ENCODE data around the gene ZCCHC14.

ZCCHC14 gene

DNA sequence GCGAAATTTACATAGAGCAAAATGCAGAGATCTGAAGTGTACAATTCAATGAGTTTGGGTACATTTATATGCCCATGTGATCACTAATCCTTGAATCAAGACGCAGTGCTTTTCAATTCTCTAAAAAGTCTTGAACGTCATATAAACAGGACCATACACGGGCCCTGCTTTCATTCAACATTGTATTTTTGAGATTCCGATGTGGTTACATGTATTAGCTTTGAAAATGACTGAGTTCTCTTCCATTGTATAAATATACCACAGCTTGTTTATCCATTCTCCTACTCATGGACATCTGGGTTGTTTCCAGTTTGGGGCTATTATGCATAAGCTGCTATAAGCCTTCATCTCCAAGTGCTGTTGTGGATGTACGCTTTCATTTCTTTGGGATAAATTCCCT lies 45.5 kb downstream of the ZCCHC14 start:
- Histone ChIP-seq H3K27me3 (ENCODE audit: control insufficient read depth, low read length) (no peaks in the 10 kb centered on the region), H3K4me2 (ENCODE audit: low read length) (no peak overlapping the region), H4K20me1 (ENCODE audit: control insufficient read depth, insufficient read depth, low read depth, low read length) (no peaks in the 10 kb centered on the region), H3K27ac (ENCODE audit: low read depth, low read length) (no peak overlapping the region), H3K4me3 (ENCODE audit: low read length) (no peak overlapping the region), H3K36me3 (ENCODE audit: control insufficient read depth, low read length) (no peaks in the 10 kb centered on the region), H3F3A (ENCODE audit: control insufficient read depth, insufficient read depth) (no peaks in the 10 kb centered on the region), H3K4me1 (ENCODE audit: control insufficient read depth, low read length) (no peaks in the 10 kb centered on the region), H3K79me2 (ENCODE audit: control insufficient read depth, low read length) (no peaks in the 10 kb centered on the region), H3K9me2 (replicated peaks; ENCODE audit: control insufficient read depth, low read length) (no peaks in the 10 kb centered on the region), H3K9me3 (ENCODE audit: control insufficient read depth, insufficient read depth, low read length) (no peaks in the 10 kb centered on the region)
- TF ChIP-seq EZH2phosphoT487 (IDR thresholded peaks at IDR 0.05; ENCODE audit: borderline replicate concordance, low read length) (no peak), CTCF (IDR thresholded peaks at IDR 0.05; ENCODE audit: low read depth, low read length, poor library complexity, severe bottlenecking) (no peak)

GRCh38 chr16:87446479-87446878 lies 46.3 kb downstream of the ZCCHC14 start:
- Histone ChIP-seq H3F3A (ENCODE audit: control insufficient read depth, insufficient read depth) (no peaks in the 10 kb centered on the region), H3K4me2 (ENCODE audit: low read length) (no peak overlapping the region), H3K9me3 (ENCODE audit: control insufficient read depth, insufficient read depth, low read length) (no peaks in the 10 kb centered on the region), H3K36me3 (ENCODE audit: control insufficient read depth, low read length) (no peaks in the 10 kb centered on the region), H3K9me2 (replicated peaks; ENCODE audit: control insufficient read depth, low read length) (no peaks in the 10 kb centered on the region), H3K27ac (ENCODE audit: low read depth, low read length) (no peak overlapping the region), H3K79me2 (ENCODE audit: control insufficient read depth, low read length) (no peaks in the 10 kb centered on the region), H4K20me1 (ENCODE audit: control insufficient read depth, insufficient read depth, low read depth, low read length) (no peaks in the 10 kb centered on the region), H3K27me3 (ENCODE audit: control insufficient read depth, low read length) (no peaks in the 10 kb centered on the region), H3K4me3 (ENCODE audit: low read length) (no peak overlapping the region), H3K4me1 (ENCODE audit: control insufficient read depth, low read length) (no peaks in the 10 kb centered on the region)
- TF ChIP-seq CTCF (IDR thresholded peaks at IDR 0.05; ENCODE audit: low read depth, low read length, poor library complexity, severe bottlenecking): no peak
- TF ChIP-seq EZH2phosphoT487 (IDR thresholded peaks at IDR 0.05; ENCODE audit: borderline replicate concordance, low read length): no peak

- H3K4me3 ChIP-seq (ENCODE audit: low read length): no peak overlapping the region
- no peaks in the 10 kb centered on the region for H3K27me3 ChIP-seq (ENCODE audit: control insufficient read depth, low read length)
- H3K4me1 ChIP-seq (ENCODE audit: control insufficient read depth, low read length): no peaks in the 10 kb centered on the region
- H4K20me1 ChIP-seq (ENCODE audit: control insufficient read depth, insufficient read depth, low read depth, low read length): no peaks in the 10 kb centered on the region
- no peaks in the 10 kb centered on the region for H3K79me2 ChIP-seq (ENCODE audit: control insufficient read depth, low read length)
- no peak overlapping the region for H3K4me2 ChIP-seq (ENCODE audit: low read length)
- no peaks in the 10 kb centered on the region for H3K36me3 ChIP-seq (ENCODE audit: control insufficient read depth, low read length)
- no peaks in the 10 kb centered on the region for H3K9me3 ChIP-seq (ENCODE audit: control insufficient read depth, insufficient read depth, low read length)
- TF ChIP-seq EZH2phosphoT487 (IDR thresholded peaks at IDR 0.05; ENCODE audit: borderline replicate concordance, low read length) (no peak), CTCF (IDR thresholded peaks at IDR 0.05; ENCODE audit: low read depth, low read length, poor library complexity, severe bottlenecking) (no peak)
- H3F3A ChIP-seq (ENCODE audit: control insufficient read depth, insufficient read depth): no peaks in the 10 kb centered on the region
- H3K27ac ChIP-seq (ENCODE audit: low read depth, low read length): no peak overlapping the region
- H3K9me2 ChIP-seq (replicated peaks; ENCODE audit: control insufficient read depth, low read length): no peaks in the 10 kb centered on the region
These were observed 47.3 kb downstream of the ZCCHC14 start for GRCh38 chr16:87445486-87445885.

- no peak overlapping the region for H3K4me2 ChIP-seq (ENCODE audit: low read length)
- H3K9me3 ChIP-seq (ENCODE audit: control insufficient read depth, insufficient read depth, low read length): no peaks in the 10 kb centered on the region
- no peaks in the 10 kb centered on the region for H3K4me1 ChIP-seq (ENCODE audit: control insufficient read depth, low read length)
- H3K9me2 ChIP-seq (replicated peaks; ENCODE audit: control insufficient read depth, low read length): no peaks in the 10 kb centered on the region
- no peaks in the 10 kb centered on the region for H3K36me3 ChIP-seq (ENCODE audit: control insufficient read depth, low read length)
- TF ChIP-seq EZH2phosphoT487 (IDR thresholded peaks at IDR 0.05; ENCODE audit: borderline replicate concordance, low read length): no peak
- no peak for TF ChIP-seq CTCF (IDR thresholded peaks at IDR 0.05; ENCODE audit: low read depth, low read length, poor library complexity, severe bottlenecking)
- H3K27ac ChIP-seq (ENCODE audit: low read depth, low read length): no peak overlapping the region
- H4K20me1 ChIP-seq (ENCODE audit: control insufficient read depth, insufficient read depth, low read depth, low read length): no peaks in the 10 kb centered on the region
- no peaks in the 10 kb centered on the region for H3K27me3 ChIP-seq (ENCODE audit: control insufficient read depth, low read length)
- no peaks in the 10 kb centered on the region for H3F3A ChIP-seq (ENCODE audit: control insufficient read depth, insufficient read depth)
- H3K79me2 ChIP-seq (ENCODE audit: control insufficient read depth, low read length): no peaks in the 10 kb centered on the region
- H3K4me3 ChIP-seq (ENCODE audit: low read length): no peak overlapping the region
These were observed 48.9 kb downstream of the ZCCHC14 start for GRCh38 chr16:87443964-87444363.

Data from DOHH2 (cell line).